Naive thymus-derived CD4-positive, alpha-beta T cell (primary cell): ENCODE data around the gene CRYBB2. TPM values are rescaled to one million over a fixed set of nuclear protein-coding genes. Genes with fewer than 3 reads are reported as not detected.

Experiments used
- ATAC-seq: fragments of 150-1000 bp; cut with Tn5 transposase; 2 replicates; pipeline ENCODE4 v1.10.0; 2021; ENCODE audit warnings: mild to moderate bottlenecking, moderate library complexity
- CTCF ChIA-PET: fragments of 350-600 bp; sonication (Branson Sonifier 250); formaldehyde crosslinking; loops from one replicate; lab custom pipeline; 2021; ENCODE audit warnings: antibody characterized with exemption; lab: Charles Lee
- POLR2A ChIA-PET: fragments of 350-600 bp; sonication (Branson Sonifier 250); formaldehyde crosslinking; loops from one replicate; lab custom pipeline; 2021; ENCODE audit warnings: antibody characterized with exemption, inconsistent platforms; lab: Charles Lee
- DNase-seq, 9 donors: peaks; one replicate each; pipeline versions ENCODE4 v3.0.0 to v3.0.0-alpha.2; 2020 to 2022; ENCODE audit warnings: mixed read lengths in 1 of 9
- H3K27ac ChIP-seq: one replicate; pipeline ENCODE4 v1.7.0; 2013; ENCODE audit warnings: mild to moderate bottlenecking, low read depth, low read length, moderate library complexity
- H3K27me3 ChIP-seq, 2 donors: one replicate each; pipeline ENCODE4 v1.7.0; 2013; ENCODE audit warnings: low read length in 2 of 2, mild to moderate bottlenecking in 2 of 2, moderate library complexity in 2 of 2; ENCODE audit not compliant: control insufficient read depth in 2 of 2, insufficient read depth in 2 of 2
- H3K36me3 ChIP-seq, 3 experiments: 1 replicate in 2 of 3; 2 replicates in 1 of 3; pipeline ENCODE4 v1.7.0; 2013; ENCODE audit warnings: low read length in 3 of 3, mild to moderate bottlenecking in 3 of 3, moderate library complexity in 1 of 3; ENCODE audit not compliant: insufficient read depth in 3 of 3, control insufficient read depth in 2 of 3
- H3K4me1 ChIP-seq, 2 donors: one replicate each; pipeline ENCODE4 v1.7.0; 2013; ENCODE audit warnings: low read length in 2 of 2, mild to moderate bottlenecking in 2 of 2, moderate library complexity in 1 of 2; ENCODE audit not compliant: control insufficient read depth in 2 of 2, insufficient read depth in 2 of 2
- H3K4me3 ChIP-seq: 2 replicates; pipeline ENCODE4 v1.7.0; 2013; ENCODE audit warnings: mild to moderate bottlenecking, low read length
- H3K9me3 ChIP-seq, 3 experiments: 1 replicate in 2 of 3; 2 replicates in 1 of 3; pipeline ENCODE4 v1.7.0; 2013; ENCODE audit warnings: low read length in 3 of 3; ENCODE audit not compliant: control insufficient read depth in 2 of 3
- H3K27ac Mint-ChIP-seq, 9 donors: one replicate each; pipeline ENCODE4 v1.8.0; 2020 to 2022; ENCODE audit warnings: mixed read lengths in 9 of 9, mild to moderate bottlenecking in 8 of 9, moderate library complexity in 5 of 9, inconsistent platforms in 2 of 9
- H3K27me3 Mint-ChIP-seq, 5 donors: one replicate each; pipeline ENCODE4 v1.8.0; 2021 to 2022; ENCODE audit warnings: mixed read lengths in 5 of 5, mild to moderate bottlenecking in 1 of 5
- H3K36me3 Mint-ChIP-seq, 5 donors: one replicate each; pipeline ENCODE4 v1.8.0; 2020 to 2022; ENCODE audit warnings: mixed read lengths in 5 of 5, mild to moderate bottlenecking in 3 of 5, inconsistent platforms in 1 of 5
- H3K4me1 Mint-ChIP-seq, 7 donors: one replicate each; pipeline ENCODE4 v1.8.0; 2020 to 2022; ENCODE audit warnings: mixed read lengths in 7 of 7, mild to moderate bottlenecking in 3 of 7, inconsistent platforms in 1 of 7
- H3K4me3 Mint-ChIP-seq, 10 donors: one replicate each; pipeline ENCODE4 v1.8.0; 2020 to 2022; ENCODE audit warnings: mild to moderate bottlenecking in 10 of 10, mixed read lengths in 10 of 10, moderate library complexity in 6 of 10, inconsistent platforms in 2 of 10
- H3K9me3 Mint-ChIP-seq, 11 donors: one replicate each; pipeline ENCODE4 v1.8.0; 2020 to 2022; ENCODE audit warnings: mixed read lengths in 11 of 11, mild to moderate bottlenecking in 4 of 11, inconsistent platforms in 1 of 11, moderate library complexity in 1 of 11
- intact Hi-C, 2 donors: fragments of 100-400 bp; cut with micrococcal nuclease; formaldehyde crosslinking; loops; one replicate each; pipeline ENCODE4 v1.15.1; 2023
- polyA plus RNA-seq, 2 donors: library from polyadenylated mRNA; unstranded; fragments of 300-500 nt; fragmentation: Illumina TruSeq; gene quantifications; one replicate each; pipeline ENCODE4 v1.2.3, GENCODE V29; 2021
- total RNA-seq, 6 experiments: library from RNA in 5 of 6; stranded (reverse) in 5 of 6; gene quantifications; 1 replicate in 5 of 6; 2 replicates in 1 of 6; pipeline ENCODE4 v1.2.3 and lab custom pipeline; 2021 to 2026

CRYBB2 gene
- total and polyA plus RNA-seq, 7 experiments from 2014 or later = not detected

GRCh38 chr22:25197340-25197739, 22.1 kb upstream of the CRYBB2 start:
- DNase-seq (no peak), ATAC-seq (no peak)
- Mint-ChIP-seq H3K4me3 (no peak overlapping the region), H3K27ac (peak overlapping the region in 1 of 9 donors; percentile 33), H3K9me3 (no peaks in the 10 kb centered on the region), H3K36me3 (peaks cover 5 to 36% (median 19%) of the 10 kb centered on the region in 5 donors), H3K27me3 (no peaks in the 10 kb centered on the region), H3K4me1 (peaks cover 0 to 6% (median 0%) of the 10 kb centered on the region in 7 donors)
- intact Hi-C loops = no loop called here
- ChIA-PET CTCF (no interaction called here), POLR2A (no interaction called here)
- no peak overlapping the region for H3K4me3 ChIP-seq
- no peaks in the 10 kb centered on the region for H3K9me3 ChIP-seq
- no peaks in the 10 kb centered on the region for H3K4me1 ChIP-seq
- no peaks in the 10 kb centered on the region for H3K36me3 ChIP-seq
- H3K27me3 ChIP-seq = no peaks in the 10 kb centered on the region
- no peak overlapping the region for H3K27ac ChIP-seq

GRCh38 chr22:25199731-25200520, 19.5 kb upstream of the CRYBB2 start, which contains the start of gene CRYBB3:
CRYBB3 (plus strand) TSS chr22:25199858; CDS start chr22:25201397, 1,539 bp downstream.
- H3K4me3 Mint-ChIP-seq = no peak within 1 kb of the TSS
- Histone ChIP-seq H3K27me3 (no peaks in the 10 kb centered on the region), H3K4me3 (no peak within 1 kb of the TSS), H3K9me3 (no peaks in the 10 kb centered on the region), H3K36me3 (no peaks in the 10 kb centered on the region), H3K27ac (no peak within 1 kb of the TSS), H3K4me1 (no peaks in the 10 kb centered on the region)
- no peak for DNase-seq
- H3K27me3 Mint-ChIP-seq = no peaks in the 10 kb centered on the region
- H3K9me3 Mint-ChIP-seq = peaks cover 0 to 1% (median 0%) of the 10 kb centered on the region in 11 donors
- H3K36me3 Mint-ChIP-seq = peaks cover 0 to 15% (median 2%) of the 10 kb centered on the region in 5 donors
- peaks cover 0 to 7% (median 0%) of the 10 kb centered on the region in 7 donors for H3K4me1 Mint-ChIP-seq
- POLR2A ChIA-PET = no interaction called here
- H3K27ac Mint-ChIP-seq = peak within 1 kb of the TSS in 1 of 9 donors; percentile 18
- intact Hi-C loops = no loop called here
- CTCF ChIA-PET = no interaction called here
- ATAC-seq = no peak

- Histone ChIP-seq H3K27ac (no peak overlapping the region), H3K36me3 (no peaks in the 10 kb centered on the region), H3K4me3 (no peak overlapping the region), H3K9me3 (no peaks in the 10 kb centered on the region), H3K4me1 (no peaks in the 10 kb centered on the region), H3K27me3 (no peaks in the 10 kb centered on the region)
- ATAC-seq (no peak), DNase-seq (no peak)
- Mint-ChIP-seq H3K27me3 (no peaks in the 10 kb centered on the region), H3K36me3 (peaks cover 0 to 12% (median 0%) of the 10 kb centered on the region in 5 donors), H3K4me1 (peaks cover 0 to 7% (median 0%) of the 10 kb centered on the region in 7 donors), H3K27ac (no peak overlapping the region), H3K9me3 (peaks cover 0 to 1% (median 0%) of the 10 kb centered on the region in 11 donors), H3K4me3 (no peak overlapping the region)
- CTCF ChIA-PET = interaction anchor here (1.3 kb wide), 1 partner anchor 12 kb away, joined by 3 read pairs; no protein-coding TSS in a partner anchor
- intact Hi-C loops = no loop called here
- POLR2A ChIA-PET = no interaction called here
Observed at GRCh38 chr22:25200967-25201366, 18.5 kb upstream of the CRYBB2 start.

DNA sequence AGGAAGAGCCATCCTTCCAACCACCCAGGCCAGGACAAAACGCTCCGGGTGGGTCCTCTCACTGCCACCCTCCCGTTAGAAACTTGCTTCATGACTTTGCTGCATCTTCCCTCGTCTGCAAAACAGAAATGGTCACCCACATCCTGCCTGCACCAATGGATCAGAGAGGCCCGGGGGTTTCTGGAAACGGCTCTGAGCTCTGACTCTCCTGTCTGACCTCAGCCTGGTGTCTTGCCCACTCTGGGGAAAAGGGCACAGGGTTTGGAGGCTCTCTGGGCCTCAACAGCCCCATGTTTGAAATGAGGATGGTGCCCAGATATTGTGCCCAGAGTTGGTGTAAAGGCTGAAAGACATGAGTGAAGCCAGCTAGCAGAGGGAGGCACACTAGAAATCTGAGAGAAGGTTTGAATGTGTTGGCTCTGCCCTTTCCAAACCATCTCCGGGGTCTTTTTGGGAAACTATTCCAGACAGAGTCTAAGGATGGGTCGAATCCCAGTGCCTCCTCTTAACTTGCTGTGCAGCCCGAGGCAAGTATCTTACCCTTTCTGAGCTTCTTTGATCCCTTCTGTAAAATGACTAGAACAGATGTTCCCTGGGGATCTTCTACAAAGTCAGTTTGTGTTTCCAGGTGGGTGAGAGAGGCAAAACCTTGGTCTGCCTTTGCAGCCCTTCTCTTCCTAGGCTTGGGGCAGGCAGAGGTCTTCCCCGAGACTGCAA, 17.7 kb upstream of the CRYBB2 start:
- CTCF ChIA-PET = interaction anchor here (0.6 to 1.8 kb wide), 9 partner anchors 9 to 142 kb away, joined by 3 to 11 read pairs (median 3); no protein-coding TSS in a partner anchor
- H3K4me3 ChIP-seq = no peak overlapping the region
- POLR2A ChIA-PET = interaction anchor here (0.5 to 0.6 kb wide), 2 partner anchors 11 to 34 kb away, joined by 3 to 5 read pairs; no protein-coding TSS in a partner anchor
- Mint-ChIP-seq H3K27me3 (no peaks in the 10 kb centered on the region), H3K27ac (peak overlapping the region in 1 of 9 donors; percentile 29), H3K4me1 (peaks cover 0 to 7% (median 0%) of the 10 kb centered on the region in 7 donors), H3K9me3 (peaks cover 0 to 1% (median 0%) of the 10 kb centered on the region in 11 donors), H3K36me3 (peaks cover 0 to 7% (median 0%) of the 10 kb centered on the region in 5 donors), H3K4me3 (no peak overlapping the region)
- no peak overlapping the region for H3K27ac ChIP-seq
- no peaks in the 10 kb centered on the region for H3K27me3 ChIP-seq
- no peak for DNase-seq
- no peak for ATAC-seq
- no peaks in the 10 kb centered on the region for H3K4me1 ChIP-seq
- intact Hi-C loops = loop anchor here in 1 of 2 donors (1.0 kb wide), 1 partner anchor 120 kb away; no protein-coding TSS in a partner anchor
- no peaks in the 10 kb centered on the region for H3K36me3 ChIP-seq
- no peaks in the 10 kb centered on the region for H3K9me3 ChIP-seq

GRCh38 chr22:25202290-25202921, 17.0 kb upstream of the CRYBB2 start:
- ChIA-PET POLR2A (interaction anchor here (0.6 kb wide), 1 partner anchor 34 kb away, joined by 5 read pairs; no protein-coding TSS in a partner anchor), CTCF (interaction anchor here (0.6 to 1.8 kb wide), 12 partner anchors 9 to 143 kb away, joined by 3 to 11 read pairs (median 3); no protein-coding TSS in a partner anchor)
- Mint-ChIP-seq H3K27me3 (no peaks in the 10 kb centered on the region), H3K27ac (peak overlapping the region in 2 of 9 donors; percentile 14 to 17), H3K4me1 (peaks cover 0 to 7% (median 0%) of the 10 kb centered on the region in 7 donors), H3K4me3 (no peak overlapping the region), H3K9me3 (peaks cover 0 to 1% (median 0%) of the 10 kb centered on the region in 11 donors), H3K36me3 (peaks cover 0 to 3% (median 0%) of the 10 kb centered on the region in 5 donors)
- ATAC-seq = peak; percentile 72
- peak in 8 of 9 donors; percentile 20 to 59 (median 36) for DNase-seq
- H3K36me3 ChIP-seq = no peaks in the 10 kb centered on the region
- no peaks in the 10 kb centered on the region for H3K27me3 ChIP-seq
- intact Hi-C loops = loop anchor here in 1 of 2 donors (1.0 kb wide), 1 partner anchor 121 kb away; no protein-coding TSS in a partner anchor
- no peaks in the 10 kb centered on the region for H3K9me3 ChIP-seq
- H3K4me1 ChIP-seq = no peaks in the 10 kb centered on the region
- H3K27ac ChIP-seq = no peak overlapping the region
- H3K4me3 ChIP-seq = no peak overlapping the region

DNA sequence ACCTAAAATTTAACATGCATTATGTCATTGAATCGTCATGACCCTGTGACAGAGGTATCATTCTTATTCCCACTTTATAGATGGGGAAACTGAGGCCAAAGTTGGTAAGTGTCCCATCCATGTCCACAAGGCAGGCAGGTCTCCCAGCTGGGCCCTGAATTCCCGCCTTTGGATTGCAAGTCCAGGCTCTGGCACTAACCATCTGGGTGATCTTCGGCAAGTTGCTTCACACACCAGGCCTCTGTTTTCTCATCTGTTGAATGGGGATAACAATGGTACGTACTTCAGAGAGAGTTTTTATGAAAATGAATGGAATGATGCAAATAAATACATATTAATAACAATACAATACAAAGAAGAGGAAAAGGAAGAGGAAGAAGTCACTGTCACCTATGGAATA, 16.4 kb upstream of the CRYBB2 start:
- CTCF ChIA-PET = interaction anchor here (1.0 to 1.8 kb wide), 6 partner anchors 8 to 143 kb away, joined by 3 to 11 read pairs (median 3); no protein-coding TSS in a partner anchor
- no peak overlapping the region for H3K27ac ChIP-seq
- H3K27me3 ChIP-seq = no peaks in the 10 kb centered on the region
- Mint-ChIP-seq H3K9me3 (peaks cover 0 to 1% (median 0%) of the 10 kb centered on the region in 11 donors), H3K36me3 (no peaks in the 10 kb centered on the region), H3K27me3 (no peaks in the 10 kb centered on the region), H3K4me3 (no peak overlapping the region), H3K27ac (no peak overlapping the region), H3K4me1 (peaks cover 0 to 7% (median 0%) of the 10 kb centered on the region in 7 donors)
- ATAC-seq (no peak), DNase-seq (no peak)
- H3K4me3 ChIP-seq = no peak overlapping the region
- intact Hi-C loops = no loop called here
- H3K4me1 ChIP-seq = no peaks in the 10 kb centered on the region
- no peaks in the 10 kb centered on the region for H3K9me3 ChIP-seq
- H3K36me3 ChIP-seq = no peaks in the 10 kb centered on the region
- POLR2A ChIA-PET = no interaction called here
